H9 (cell line): ENCODE measurements around the gene CCL8. TPM values are rescaled to one million over a fixed set of nuclear protein-coding genes. Genes with fewer than 3 reads are reported as not detected.

Experiments
- DNase-seq: peaks from one replicate; pipeline ENCODE4 v3.0.0-alpha.2; 2017
- H2AFZ ChIP-seq: one replicate; pipeline ENCODE4 v1.6.1; 2013; ENCODE audit warnings: mild to moderate bottlenecking, low read length, control low read depth, moderate library complexity
- H2AK5ac ChIP-seq: 2 replicates; pipeline ENCODE4 v1.6.1; 2013; ENCODE audit warnings: low read length, control low read depth, mixed read lengths; ENCODE audit not compliant: insufficient read length
- H2BK120ac ChIP-seq: one replicate; pipeline ENCODE4 v1.6.1; 2013; ENCODE audit warnings: low read depth, mild to moderate bottlenecking, low read length, control low read depth, inconsistent platforms; ENCODE audit not compliant: poor library complexity, severe bottlenecking
- H2BK12ac ChIP-seq: 2 replicates; pipeline ENCODE4 v1.6.1; 2013; ENCODE audit warnings: low read length, control low read depth, mixed read lengths, low read depth; ENCODE audit not compliant: insufficient read length
- H2BK15ac ChIP-seq: 2 replicates; pipeline ENCODE4 v1.6.1; 2013; ENCODE audit warnings: low read depth, low read length, control low read depth
- H2BK20ac ChIP-seq: one replicate; pipeline ENCODE4 v1.6.1; 2013; ENCODE audit warnings: low read depth, mild to moderate bottlenecking, low read length, control low read depth, inconsistent platforms; ENCODE audit not compliant: poor library complexity, severe bottlenecking
- H2BK5ac ChIP-seq: 2 replicates; pipeline ENCODE4 v1.6.1; 2013; ENCODE audit warnings: low read length, control low read depth, mixed read lengths; ENCODE audit not compliant: insufficient read length
- H3K14ac ChIP-seq: 2 replicates; pipeline ENCODE4 v1.6.1; 2013; ENCODE audit warnings: low read length, control low read depth; ENCODE audit not compliant: insufficient read depth
- H3K18ac ChIP-seq: 2 replicates; pipeline ENCODE4 v1.6.1; 2013; ENCODE audit warnings: low read depth, mild to moderate bottlenecking, mixed read lengths, low read length, control low read depth; ENCODE audit not compliant: insufficient read length
- H3K23ac ChIP-seq: 2 replicates; pipeline ENCODE4 v1.6.1; 2013; ENCODE audit warnings: low read length, control low read depth, mixed read lengths, low read depth; ENCODE audit not compliant: insufficient read length
- H3K23me2 ChIP-seq: 2 replicates; pipeline ENCODE4 v1.6.1; 2013; ENCODE audit warnings: low read depth, mild to moderate bottlenecking, mixed read lengths, low read length, control low read depth; ENCODE audit not compliant: insufficient read length, poor library complexity, severe bottlenecking
- H3K27ac ChIP-seq: 2 replicates; pipeline ENCODE4 v1.5.1; 2013; ENCODE audit warnings: low read length, control low read depth, mixed read lengths, low read depth; ENCODE audit not compliant: insufficient read length
- H3K27me3 ChIP-seq: 2 replicates; pipeline ENCODE4 v1.6.1; 2013; ENCODE audit warnings: low read length, control low read depth, inconsistent platforms; ENCODE audit not compliant: insufficient read depth
- H3K4ac ChIP-seq: 2 replicates; pipeline ENCODE4 v1.6.1; 2013; ENCODE audit warnings: low read depth, mild to moderate bottlenecking, control low read depth, inconsistent platforms, low read length, moderate library complexity
- H3K4me1 ChIP-seq: 2 replicates; pipeline ENCODE4 v1.6.1; 2013; ENCODE audit warnings: low read length, control low read depth, inconsistent platforms; ENCODE audit not compliant: insufficient read depth
- H3K4me2 ChIP-seq: 2 replicates; pipeline ENCODE4 v1.6.1; 2013; ENCODE audit warnings: low read length, control low read depth, mixed read lengths; ENCODE audit not compliant: insufficient read length, insufficient read depth
- H3K56ac ChIP-seq: 2 replicates; pipeline ENCODE4 v1.6.1; 2013; ENCODE audit warnings: low read depth, mild to moderate bottlenecking, mixed read lengths, low read length, control low read depth; ENCODE audit not compliant: insufficient read length
- H3K79me1 ChIP-seq: 2 replicates; pipeline ENCODE4 v1.6.1; 2013; ENCODE audit warnings: low read depth, mild to moderate bottlenecking, moderate library complexity, low read length, control low read depth, inconsistent platforms; ENCODE audit not compliant: insufficient read depth, poor library complexity, severe bottlenecking
- H3K79me2 ChIP-seq: 2 replicates; pipeline ENCODE4 v1.6.1; 2013; ENCODE audit warnings: low read length, control low read depth, inconsistent platforms; ENCODE audit not compliant: insufficient read depth
- H3K9ac ChIP-seq: 2 replicates; pipeline ENCODE4 v1.6.1; 2013; ENCODE audit warnings: low read length, control low read depth, mixed read lengths; ENCODE audit not compliant: insufficient read length; ENCODE audit errors: extremely low read depth
- H3K9me3 ChIP-seq: one replicate; pipeline ENCODE4 v1.6.1; 2013; ENCODE audit warnings: low read depth, low read length, inconsistent platforms; ENCODE audit not compliant: control insufficient read depth
- H3T11ph ChIP-seq: one replicate; pipeline ENCODE4 v1.6.1; 2013; ENCODE audit warnings: mild to moderate bottlenecking, low read length, control low read depth, inconsistent platforms
- H4K20me1 ChIP-seq: one replicate; pipeline ENCODE4 v1.6.1; 2013; ENCODE audit not compliant: control insufficient read depth, insufficient read length, insufficient read depth
- H4K5ac ChIP-seq: 2 replicates; pipeline ENCODE4 v1.6.1; 2013; ENCODE audit warnings: low read depth, mild to moderate bottlenecking, mixed read lengths, low read length, control low read depth; ENCODE audit not compliant: insufficient read length
- H4K8ac ChIP-seq: replicated peaks from 2 replicates; pipeline ENCODE4 v1.6.1; 2013; ENCODE audit warnings: low read length, control low read depth, mixed read lengths, low read depth; ENCODE audit not compliant: insufficient read length
- H4K91ac ChIP-seq: 2 replicates; pipeline ENCODE4 v1.6.1; 2013; ENCODE audit warnings: low read depth, mild to moderate bottlenecking, moderate library complexity, mixed read lengths, low read length, control low read depth; ENCODE audit not compliant: insufficient read length
- H3K27ac Mint-ChIP-seq, 3 experiments: 2 replicates in 2 of 3; 3 replicates in 1 of 3; pipeline ENCODE4 v1.8.0; 2020 to 2021; ENCODE audit warnings: mixed read lengths in 3 of 3, mild to moderate bottlenecking in 1 of 3, moderate library complexity in 1 of 3
- H3K27me3 Mint-ChIP-seq: 2 replicates; pipeline ENCODE4 v1.8.0; 2021; ENCODE audit warnings: low read depth, mild to moderate bottlenecking, moderate library complexity, mixed read lengths
- H3K36me3 Mint-ChIP-seq, 3 experiments: 2 replicates in 2 of 3; 3 replicates in 1 of 3; pipeline ENCODE4 v1.8.0; 2020 to 2021; ENCODE audit warnings: low read depth in 3 of 3, mixed read lengths in 3 of 3; ENCODE audit not compliant: insufficient read depth in 1 of 3
- H3K4me1 Mint-ChIP-seq, 2 experiments: 2 replicates each; pipeline ENCODE4 v1.8.0; 2020; ENCODE audit warnings: mixed read lengths in 2 of 2
- H3K4me3 Mint-ChIP-seq, 2 experiments: 2 replicates in 1 of 2; 3 replicates in 1 of 2; pipeline ENCODE4 v1.8.0; 2020 to 2021; ENCODE audit warnings: mild to moderate bottlenecking in 2 of 2, mixed read lengths in 2 of 2, moderate library complexity in 1 of 2
- H3K9me3 Mint-ChIP-seq, 2 experiments: 2 replicates in 1 of 2; 3 replicates in 1 of 2; pipeline ENCODE4 v1.8.0; 2020; ENCODE audit warnings: mild to moderate bottlenecking in 2 of 2, mixed read lengths in 2 of 2, moderate library complexity in 1 of 2
- CTCF ChIP-seq: fragments of 200-600 bp; sonication (generic); conservative IDR thresholded peaks from 3 replicates; pipeline ENCODE4 v1.8.0; 2021; ENCODE audit warnings: antibody characterized with exemption, mild to moderate bottlenecking
- WGBS: extraction: QIAGEN DNeasy Blood & Tissue Kit; methylation state at CpG from one replicate; pipeline ENCODE4 v1.1.7; 2013; ENCODE audit warnings: missing lambda C conversion rate, low lambda C conversion rate, mixed read lengths; ENCODE audit not compliant: insufficient read length; ENCODE audit errors: extremely low coverage; 5-methylcytosine and 5-hydroxymethylcytosine counted together
- total RNA-seq: library from RNA; stranded (reverse); gene quantifications from 2 replicates; pipeline ENCODE4 v1.2.1, GENCODE V29; 2021

CCL8 gene
- total RNA-seq, 1 experiment from 2014 or later, result not detected

GRCh38 chr17:34363183-34363661 lies 44.0 kb downstream of the CCL8 start, which contains the start of gene CCL1:
CCL1 (minus strand) TSS chr17:34363233; CDS start chr17:34363161, 72 bp downstream.
- Histone ChIP-seq H4K20me1 (no peaks in the 10 kb centered on the region), H3T11ph (no peak within 1 kb of the TSS), H4K91ac (no peak within 1 kb of the TSS), H3K4ac (no peak within 1 kb of the TSS), H2BK15ac (no peak within 1 kb of the TSS), H3K56ac (no peak within 1 kb of the TSS), H3K79me2 (no peaks in the 10 kb centered on the region), H4K8ac (no peak within 1 kb of the TSS), H3K9me3 (no peaks in the 10 kb centered on the region), H2AK5ac (no peak within 1 kb of the TSS), H2BK120ac (no peak within 1 kb of the TSS), H4K5ac (no peak within 1 kb of the TSS), H3K18ac (no peak within 1 kb of the TSS), H3K27ac (no peak within 1 kb of the TSS), H3K27me3 (no peaks in the 10 kb centered on the region), H2AFZ (no peak within 1 kb of the TSS), H3K23ac (no peak within 1 kb of the TSS), H3K4me2 (no peak within 1 kb of the TSS), H3K4me1 (no peaks in the 10 kb centered on the region), H3K9ac (no peak within 1 kb of the TSS), H2BK20ac (no peak within 1 kb of the TSS), H2BK5ac (no peak within 1 kb of the TSS), H3K79me1 (no peaks in the 10 kb centered on the region), H2BK12ac (no peak within 1 kb of the TSS), H3K14ac (no peak within 1 kb of the TSS), H3K23me2 (no peaks in the 10 kb centered on the region)
- Mint-ChIP-seq H3K4me3 (no peak within 1 kb of the TSS), H3K36me3 (no peaks in the 10 kb centered on the region), H3K27me3 (peaks cover 21% of the 10 kb centered on the region), H3K4me1 (peaks cover 3 to 12% of the 10 kb centered on the region in 2 experiments; a peak in 3 of 4 replicates), H3K27ac (peak within 1 kb of the TSS in 1 of 3 experiments; percentile 43; a peak in 1 of 7 replicates), H3K9me3 (no peaks in the 10 kb centered on the region)
- DNase-seq, result no peak
- no peak for TF ChIP-seq CTCF
- no CpG with 5 or more reads among the region's 5 CpGs for WGBS
